Measurements from ENCODE around the gene INPP5A.

The INPP5A gene

GRCh38 chr10:132628966-132629900, 91.6 kb downstream of the INPP5A start:
- DNase-seq (ENCODE audit: low read depth) = no peak

- DNase-seq (ENCODE audit: low read depth) = no peak
Measured at GRCh38 chr10:132630156-132630555, 92.6 kb downstream of the INPP5A start.

GRCh38 chr10:132630666-132631337, 93.2 kb downstream of the INPP5A start:
- DNase-seq (ENCODE audit: low read depth) = no peak

- DNase-seq (ENCODE audit: low read depth) = no peak
Measured at GRCh38 chr10:132631338-132631735, 93.8 kb downstream of the INPP5A start.

- DNase-seq (ENCODE audit: low read depth) = no peak
Measured at GRCh38 chr10:132632091-132632561, 94.5 kb downstream of the INPP5A start.

GRCh38 chr10:132632851-132633684, 95.5 kb downstream of the INPP5A start:
- DNase-seq (ENCODE audit: low read depth) = no peak

- no peak for DNase-seq (ENCODE audit: low read depth)
Measured at GRCh38 chr10:132634241-132634946, 96.8 kb downstream of the INPP5A start.

- DNase-seq (ENCODE audit: low read depth) = no peak
Measured at GRCh38 chr10:132634947-132635271, 97.3 kb downstream of the INPP5A start.

GRCh38 chr10:132636358-132636757, 98.8 kb downstream of the INPP5A start:
- DNase-seq (ENCODE audit: low read depth) = no peak

- peak; percentile 50 for DNase-seq (ENCODE audit: low read depth)
Measured at GRCh38 chr10:132637477-132638129, 100.0 kb downstream of the INPP5A start.

- DNase-seq (ENCODE audit: low read depth) = no peak
Measured at GRCh38 chr10:132638130-132638515, 100.5 kb downstream of the INPP5A start.

GRCh38 chr10:132639470-132639869, 101.9 kb downstream of the INPP5A start:
- no peak for DNase-seq (ENCODE audit: low read depth)

- DNase-seq (ENCODE audit: low read depth) = no peak
Measured at GRCh38 chr10:132640326-132641125, 102.9 kb downstream of the INPP5A start.

GRCh38 chr10:132641401-132641800, 103.8 kb downstream of the INPP5A start:
- DNase-seq (ENCODE audit: low read depth) = no peak

- DNase-seq (ENCODE audit: low read depth) = no peak
Measured at GRCh38 chr10:132641966-132642731, 104.6 kb downstream of the INPP5A start.

GRCh38 chr10:132642732-132643008, 105.1 kb downstream of the INPP5A start:
- DNase-seq (ENCODE audit: low read depth) = no peak

- DNase-seq (ENCODE audit: low read depth) = no peak
Measured at GRCh38 chr10:132643709-132644526, 106.3 kb downstream of the INPP5A start.

GRCh38 chr10:132644527-132645246, 107.1 kb downstream of the INPP5A start:
- no peak for DNase-seq (ENCODE audit: low read depth)

- DNase-seq (ENCODE audit: low read depth) = no peak
Measured at GRCh38 chr10:132645247-132645530, 107.6 kb downstream of the INPP5A start.
